Ishikawa (cell line): Measurements from ENCODE around the gene ZBTB1.

Source experiments
- CEBPB ChIP-seq: IDR thresholded peaks from 2 replicates; pipeline ENCODE4 v1.6.1; 2012
- CREB1 ChIP-seq: IDR thresholded peaks from 2 replicates; pipeline ENCODE4 v1.6.1; 2012; ENCODE audit warnings: low read depth
- EGR1 ChIP-seq: IDR thresholded peaks from 2 replicates; pipeline ENCODE4 v1.6.1; 2012
- EP300 ChIP-seq: IDR thresholded peaks from 2 replicates; pipeline ENCODE4 v1.6.1; 2012; ENCODE audit warnings: borderline replicate concordance
- FOXM1 ChIP-seq: IDR thresholded peaks from 2 replicates; pipeline ENCODE4 v1.6.1; 2012; ENCODE audit warnings: low read depth, borderline replicate concordance
- RAD21 ChIP-seq: IDR thresholded peaks from 2 replicates; pipeline ENCODE4 v1.6.1; 2012; ENCODE audit warnings: low read depth
- TAF1 ChIP-seq: IDR thresholded peaks from 2 replicates; pipeline ENCODE4 v1.6.1; 2012; ENCODE audit warnings: low read depth, mild to moderate bottlenecking
- TCF12 ChIP-seq: IDR thresholded peaks from 2 replicates; pipeline ENCODE4 v1.6.1; 2012; ENCODE audit warnings: low read depth
- ZBTB7A ChIP-seq: IDR thresholded peaks from 2 replicates; pipeline ENCODE4 v1.6.1; 2012; ENCODE audit warnings: low read depth
- TF ChIP-seq, protein P1 (sequence below): IDR thresholded peaks from 2 replicates; pipeline ENCODE4 v1.6.1; 2012
- TF ChIP-seq, protein P2 (sequence below): IDR thresholded peaks from 2 replicates; pipeline ENCODE4 v1.6.1; 2012; ENCODE audit warnings: low read depth, mild to moderate bottlenecking

DNA sequence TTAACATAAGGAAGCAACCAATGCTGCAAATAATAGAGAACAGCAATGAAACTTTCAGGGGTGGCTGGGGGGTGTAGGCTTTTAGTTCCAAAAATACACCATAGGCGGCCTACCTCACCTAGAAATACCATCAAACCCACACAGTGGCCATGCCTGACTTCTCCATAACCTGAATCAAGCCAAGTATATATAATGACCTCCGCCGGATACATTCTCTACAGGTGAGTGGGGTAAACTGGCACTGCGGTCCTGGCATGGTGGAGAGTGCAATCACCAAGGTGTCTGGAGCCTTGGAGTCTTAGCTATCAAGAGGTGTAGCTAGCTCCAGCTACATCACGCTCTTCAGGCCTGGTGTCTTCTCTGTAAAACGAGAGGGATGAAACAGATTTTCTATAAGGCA, 2.1 kb upstream of the ZBTB1 start:
- TF ChIP-seq CREB1 (no peak), TAF1 (no peak), RAD21 (no peak), TCF12 (no peak), FOXM1 (no peak), EP300 (no peak), ZBTB7A (no peak), EGR1 (no peak), CEBPB (no peak)
- TF ChIP-seq, protein P1, sequence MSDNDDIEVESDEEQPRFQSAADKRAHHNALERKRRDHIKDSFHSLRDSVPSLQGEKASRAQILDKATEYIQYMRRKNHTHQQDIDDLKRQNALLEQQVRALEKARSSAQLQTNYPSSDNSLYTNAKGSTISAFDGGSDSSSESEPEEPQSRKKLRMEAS: no peak
- TF ChIP-seq, protein P2, sequence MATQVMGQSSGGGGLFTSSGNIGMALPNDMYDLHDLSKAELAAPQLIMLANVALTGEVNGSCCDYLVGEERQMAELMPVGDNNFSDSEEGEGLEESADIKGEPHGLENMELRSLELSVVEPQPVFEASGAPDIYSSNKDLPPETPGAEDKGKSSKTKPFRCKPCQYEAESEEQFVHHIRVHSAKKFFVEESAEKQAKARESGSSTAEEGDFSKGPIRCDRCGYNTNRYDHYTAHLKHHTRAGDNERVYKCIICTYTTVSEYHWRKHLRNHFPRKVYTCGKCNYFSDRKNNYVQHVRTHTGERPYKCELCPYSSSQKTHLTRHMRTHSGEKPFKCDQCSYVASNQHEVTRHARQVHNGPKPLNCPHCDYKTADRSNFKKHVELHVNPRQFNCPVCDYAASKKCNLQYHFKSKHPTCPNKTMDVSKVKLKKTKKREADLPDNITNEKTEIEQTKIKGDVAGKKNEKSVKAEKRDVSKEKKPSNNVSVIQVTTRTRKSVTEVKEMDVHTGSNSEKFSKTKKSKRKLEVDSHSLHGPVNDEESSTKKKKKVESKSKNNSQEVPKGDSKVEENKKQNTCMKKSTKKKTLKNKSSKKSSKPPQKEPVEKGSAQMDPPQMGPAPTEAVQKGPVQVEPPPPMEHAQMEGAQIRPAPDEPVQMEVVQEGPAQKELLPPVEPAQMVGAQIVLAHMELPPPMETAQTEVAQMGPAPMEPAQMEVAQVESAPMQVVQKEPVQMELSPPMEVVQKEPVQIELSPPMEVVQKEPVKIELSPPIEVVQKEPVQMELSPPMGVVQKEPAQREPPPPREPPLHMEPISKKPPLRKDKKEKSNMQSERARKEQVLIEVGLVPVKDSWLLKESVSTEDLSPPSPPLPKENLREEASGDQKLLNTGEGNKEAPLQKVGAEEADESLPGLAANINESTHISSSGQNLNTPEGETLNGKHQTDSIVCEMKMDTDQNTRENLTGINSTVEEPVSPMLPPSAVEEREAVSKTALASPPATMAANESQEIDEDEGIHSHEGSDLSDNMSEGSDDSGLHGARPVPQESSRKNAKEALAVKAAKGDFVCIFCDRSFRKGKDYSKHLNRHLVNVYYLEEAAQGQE: no peak
